ENCODE results near the gene DVL1.

Gene DVL1

GRCh38 chr1:1296070-1297061, 52.9 kb downstream of the DVL1 start:
- H3K9me3 ChIP-seq (ENCODE audit: control insufficient read depth, low read length) = no peaks in the 10 kb centered on the region
- H2BK5ac ChIP-seq (ENCODE audit: low read depth, low read length, poor library complexity, severe bottlenecking) = no peak overlapping the region
- WGBS = 96% methylated on average over 61 of the region's 62 CpGs
- no peak overlapping the region for H2BK15ac ChIP-seq (ENCODE audit: low read depth, poor library complexity, severe bottlenecking)
- H3K4me3 ChIP-seq (ENCODE audit: insufficient read depth in 1 of 2, low read depth in 1 of 2, low read length in 2 of 2) = no peak overlapping the region
- peaks cover 3% of the 10 kb centered on the region for H3K79me1 ChIP-seq (replicated peaks; ENCODE audit: low read length, poor library complexity, severe bottlenecking)
- H3K4me1 ChIP-seq (ENCODE audit: control insufficient read depth, insufficient read depth, low read depth, low read length) = peaks cover 6% of the 10 kb centered on the region
- H2AK5ac ChIP-seq (ENCODE audit: low read length, severe bottlenecking) = no peak overlapping the region
- H3K18ac ChIP-seq (ENCODE audit: low read depth in 1 of 2, low read length in 2 of 2) = no peak overlapping the region
- H4K91ac ChIP-seq (ENCODE audit: low read length) = peak overlapping the region; percentile 58
- no peak overlapping the region for H2BK120ac ChIP-seq (ENCODE audit: low read depth, low read length)
- H4K8ac ChIP-seq (ENCODE audit: low read length) = no peak overlapping the region
- no peak overlapping the region for H3K4ac ChIP-seq (ENCODE audit: low read depth in 1 of 2, low read length in 2 of 2)
- no peak for DNase-seq
- H3K27me3 ChIP-seq (ENCODE audit: control insufficient read depth in 1 of 2, insufficient read depth in 1 of 2, low read length in 2 of 2) = no peaks in the 10 kb centered on the region
- no peak overlapping the region for H2BK12ac ChIP-seq (ENCODE audit: low read length in 2 of 2)
- no peak overlapping the region for H2AFZ ChIP-seq (ENCODE audit: low read depth, low read length)
- H3K36me3 ChIP-seq (ENCODE audit: control insufficient read depth in 1 of 2, insufficient read depth in 2 of 2, low read depth in 1 of 2, low read length in 2 of 2) = peaks cover 5 to 81% of the 10 kb centered on the region in 2 experiments
- H3K9ac ChIP-seq (ENCODE audit: low read length) = no peak overlapping the region
- H3K4me2 ChIP-seq (ENCODE audit: low read length, poor library complexity, severe bottlenecking) = no peak overlapping the region
- no peak overlapping the region for H3K23ac ChIP-seq (ENCODE audit: low read length in 2 of 2)
- no peak overlapping the region for H3K27ac ChIP-seq (ENCODE audit: low read length, poor library complexity, severe bottlenecking)
- no peak overlapping the region for H3K14ac ChIP-seq (ENCODE audit: low read length in 2 of 2)

GRCh38 chr1:1295154-1295923, 53.9 kb downstream of the DVL1 start:
- H3K4me2 ChIP-seq (ENCODE audit: low read length, poor library complexity, severe bottlenecking) = no peak overlapping the region
- peaks cover 3% of the 10 kb centered on the region for H3K79me1 ChIP-seq (replicated peaks; ENCODE audit: low read length, poor library complexity, severe bottlenecking)

GRCh38 chr1:1294250-1294890, 54.8 kb downstream of the DVL1 start:
- Histone ChIP-seq H3K79me1 (replicated peaks; ENCODE audit: low read length, poor library complexity, severe bottlenecking) (no peaks in the 10 kb centered on the region), H2BK12ac (ENCODE audit: low read length in 2 of 2) (no peak overlapping the region), H3K4me2 (ENCODE audit: low read length, poor library complexity, severe bottlenecking) (no peak overlapping the region), H2BK120ac (ENCODE audit: low read depth, low read length) (no peak overlapping the region), H3K4ac (ENCODE audit: low read depth in 1 of 2, low read length in 2 of 2) (no peak overlapping the region), H3K36me3 (ENCODE audit: control insufficient read depth in 1 of 2, insufficient read depth in 2 of 2, low read depth in 1 of 2, low read length in 2 of 2) (peaks cover 5 to 72% of the 10 kb centered on the region in 2 experiments), H2AK5ac (ENCODE audit: low read length, severe bottlenecking) (no peak overlapping the region), H3K18ac (ENCODE audit: low read depth in 1 of 2, low read length in 2 of 2) (no peak overlapping the region), H3K27ac (ENCODE audit: low read length, poor library complexity, severe bottlenecking) (no peak overlapping the region), H3K14ac (ENCODE audit: low read length in 2 of 2) (no peak overlapping the region), H3K27me3 (ENCODE audit: control insufficient read depth in 1 of 2, insufficient read depth in 1 of 2, low read length in 2 of 2) (no peaks in the 10 kb centered on the region), H2BK15ac (ENCODE audit: low read depth, poor library complexity, severe bottlenecking) (no peak overlapping the region), H4K91ac (ENCODE audit: low read length) (peak overlapping the region; percentile 52), H2AFZ (ENCODE audit: low read depth, low read length) (no peak overlapping the region), H3K23ac (ENCODE audit: low read length in 2 of 2) (no peak overlapping the region), H3K9ac (ENCODE audit: low read length) (no peak overlapping the region), H3K4me3 (ENCODE audit: insufficient read depth in 1 of 2, low read depth in 1 of 2, low read length in 2 of 2) (no peak overlapping the region), H3K9me3 (ENCODE audit: control insufficient read depth, low read length) (no peaks in the 10 kb centered on the region), H4K8ac (ENCODE audit: low read length) (no peak overlapping the region), H3K4me1 (ENCODE audit: control insufficient read depth, insufficient read depth, low read depth, low read length) (peaks cover 18% of the 10 kb centered on the region), H2BK5ac (ENCODE audit: low read depth, low read length, poor library complexity, severe bottlenecking) (no peak overlapping the region)
- DNase-seq = no peak
- 92% methylated on average over 58 of the region's 58 CpGs for WGBS

More at GRCh38 chr1:1295154-1295923, 53.9 kb downstream of the DVL1 start:
- Histone ChIP-seq H3K23ac (ENCODE audit: low read length in 2 of 2) (no peak overlapping the region), H4K8ac (ENCODE audit: low read length) (no peak overlapping the region), H3K14ac (ENCODE audit: low read length in 2 of 2) (no peak overlapping the region), H3K27ac (ENCODE audit: low read length, poor library complexity, severe bottlenecking) (no peak overlapping the region), H3K9ac (ENCODE audit: low read length) (no peak overlapping the region), H3K4me3 (ENCODE audit: insufficient read depth in 1 of 2, low read depth in 1 of 2, low read length in 2 of 2) (no peak overlapping the region), H3K18ac (ENCODE audit: low read depth in 1 of 2, low read length in 2 of 2) (no peak overlapping the region), H3K4me1 (ENCODE audit: control insufficient read depth, insufficient read depth, low read depth, low read length) (peaks cover 16% of the 10 kb centered on the region), H2BK5ac (ENCODE audit: low read depth, low read length, poor library complexity, severe bottlenecking) (no peak overlapping the region), H3K36me3 (ENCODE audit: control insufficient read depth in 1 of 2, insufficient read depth in 2 of 2, low read depth in 1 of 2, low read length in 2 of 2) (peaks cover 5 to 81% of the 10 kb centered on the region in 2 experiments), H2AFZ (ENCODE audit: low read depth, low read length) (no peak overlapping the region), H2AK5ac (ENCODE audit: low read length, severe bottlenecking) (no peak overlapping the region), H4K91ac (ENCODE audit: low read length) (no peak overlapping the region), H2BK12ac (ENCODE audit: low read length in 2 of 2) (no peak overlapping the region), H3K9me3 (ENCODE audit: control insufficient read depth, low read length) (no peaks in the 10 kb centered on the region), H2BK15ac (ENCODE audit: low read depth, poor library complexity, severe bottlenecking) (no peak overlapping the region), H3K27me3 (ENCODE audit: control insufficient read depth in 1 of 2, insufficient read depth in 1 of 2, low read length in 2 of 2) (no peaks in the 10 kb centered on the region), H3K4ac (ENCODE audit: low read depth in 1 of 2, low read length in 2 of 2) (no peak overlapping the region), H2BK120ac (ENCODE audit: low read depth, low read length) (no peak overlapping the region)
- WGBS = 96% methylated on average over 35 of the region's 35 CpGs
- DNase-seq = no peak
